HCT116 (cell line): ENCODE results near the gene LRP11. TPM values are rescaled to one million over a fixed set of nuclear protein-coding genes. Genes with fewer than 3 reads are reported as not detected.
A peak's percentile ranks its signal among the peaks of the same experiment; 100 is the strongest.

Experiments
- ATAC-seq: fragments of 200-7000 bp; cut with Tn5 transposase; 2 replicates; pipeline ENCODE4 v1.9.1; 2020; ENCODE audit warnings: mild to moderate bottlenecking, moderate library complexity
- BruUV-seq: library from RNA; stranded (reverse); fragments of 400-500 nt; replicated peaks from 2 replicates; lab custom pipeline; 2021; lab: Mats Ljungman, UMichigan
- CTCF ChIA-PET: fragments of 300-600 bp; sonication (Branson Sonifier 250); formaldehyde crosslinking; loops from one replicate; lab custom pipeline; 2021; ENCODE audit warnings: antibody characterized with exemption; lab: Charles Lee
- POLR2A ChIA-PET: fragments of 300-600, 350-600 bp; sonication (Branson Sonifier 250); formaldehyde crosslinking; loops from one replicate; lab custom pipeline; 2021; ENCODE audit warnings: antibody characterized with exemption; lab: Charles Lee
- RAD21 ChIA-PET, 2 experiments: fragments of 300-600 bp; sonication (Branson Sonifier 250); formaldehyde crosslinking; loops; one replicate each; lab custom pipeline; 2023; ENCODE audit warnings: low total read pairs in 2 of 2; ENCODE audit not compliant: uncharacterized antibody in 2 of 2, unreplicated experiment in 2 of 2, low non-redundant PET in 1 of 2; lab: Charles Lee
- DNase-seq: peaks from one replicate; pipeline ENCODE4 v3.0.0-alpha.2; 2010; ENCODE audit warnings: low read depth, low spot score
- H2AFZ ChIP-seq: fragments of 200-600 bp; shearing (Covaris generic), sonication (generic); 2 replicates; pipeline ENCODE4 v1.6.1; 2017; ENCODE audit warnings: low read depth, mixed run types, mixed read lengths, antibody characterized with exemption, low read length; ENCODE audit not compliant: poor library complexity, severe bottlenecking
- H3K27ac ChIP-seq: 2 replicates; pipeline ENCODE4 v1.5.1; 2012; ENCODE audit warnings: low read depth, low read length
- H3K27me3 ChIP-seq: fragments of 200-600 bp; sonication (generic); 2 replicates; pipeline ENCODE4 v1.6.1; 2016; ENCODE audit warnings: mixed run types, low read length, mixed read lengths; ENCODE audit not compliant: insufficient read depth
- H3K36me3 ChIP-seq, 2 experiments: fragments of 200-500 bp in 1 of 2; fragments of 200-600 bp in 1 of 2; sonication (Bioruptor generic) in 1 of 2; sonication (generic) in 1 of 2; 2 replicates each; pipeline versions ENCODE4 v1.5.1 to v1.6.1; 2014 to 2016; ENCODE audit warnings: low read length in 2 of 2, inconsistent platforms in 1 of 2, mixed read lengths in 1 of 2, mixed run types in 1 of 2; ENCODE audit not compliant: insufficient read depth in 2 of 2, control insufficient read depth in 1 of 2
- H3K4me1 ChIP-seq, 2 experiments: fragments of 200-600 bp in 1 of 2; sonication (generic) in 1 of 2; 2 replicates each; pipeline versions ENCODE4 v1.5.1 to v1.6.1; 2012 to 2017; ENCODE audit warnings: low read length in 2 of 2, inconsistent platforms in 1 of 2, mild to moderate bottlenecking in 1 of 2, mixed read lengths in 1 of 2, mixed run types in 1 of 2, moderate library complexity in 1 of 2; ENCODE audit not compliant: insufficient read depth in 2 of 2, control insufficient read depth in 1 of 2
- H3K4me2 ChIP-seq: fragments of 200-600 bp; sonication (generic); 2 replicates; pipeline ENCODE4 v1.6.1; 2017; ENCODE audit warnings: mixed run types, low read length, mixed read lengths
- H3K4me3 ChIP-seq, 2 experiments: fragments of 200-600 bp in 1 of 2; sonication (generic) in 1 of 2; replicated peaks in 1 of 2; 2 replicates each; pipeline ENCODE4 v1.5.1; 2011 to 2016; ENCODE audit warnings: low read length in 2 of 2, control low read depth in 1 of 2, low read depth in 1 of 2, mild to moderate bottlenecking in 1 of 2, mixed read lengths in 1 of 2, mixed run types in 1 of 2
- H3K79me2 ChIP-seq: fragments of 200-600 bp; sonication (generic); 2 replicates; pipeline ENCODE4 v1.6.1; 2017; ENCODE audit warnings: mild to moderate bottlenecking, mixed run types, low read length, moderate library complexity, mixed read lengths; ENCODE audit not compliant: insufficient read depth
- H3K9ac ChIP-seq: fragments of 200-600 bp; sonication (generic); 2 replicates; pipeline ENCODE4 v1.6.1; 2016; ENCODE audit warnings: low read length, mixed read lengths
- H3K9me2 ChIP-seq: fragments of 200-600 bp; sonication (generic), shearing (Covaris generic); 2 replicates; pipeline ENCODE4 v1.6.1; 2017; ENCODE audit warnings: mixed run types, mild to moderate bottlenecking, moderate library complexity; ENCODE audit not compliant: insufficient read depth
- H3K9me3 ChIP-seq, 2 experiments: fragments of 200-500 bp in 1 of 2; fragments of 200-600 bp in 1 of 2; sonication (Bioruptor generic) in 1 of 2; sonication (generic) in 1 of 2; 2 replicates each; pipeline ENCODE4 v1.6.1; 2014 to 2017; ENCODE audit warnings: low read length in 2 of 2, mixed read lengths in 2 of 2, inconsistent platforms in 1 of 2, low read depth in 1 of 2, mild to moderate bottlenecking in 1 of 2, mixed run types in 1 of 2, moderate library complexity in 1 of 2; ENCODE audit not compliant: control insufficient read depth in 1 of 2, insufficient read depth in 1 of 2
- H4K20me1 ChIP-seq: fragments of 200-600 bp; sonication (generic), shearing (Covaris generic); 2 replicates; pipeline ENCODE4 v1.6.1; 2017; ENCODE audit warnings: mixed run types, mild to moderate bottlenecking, moderate library complexity; ENCODE audit not compliant: insufficient read depth
- ATF3 ChIP-seq: IDR thresholded peaks from 2 replicates; pipeline ENCODE4 v1.6.1; 2012
- CTCF ChIP-seq, 3 experiments: fragments of 200-600 bp in 1 of 3; sonication (generic) in 1 of 3; IDR thresholded peaks in 2 of 3; conservative IDR thresholded peaks in 1 of 3; 2 replicates each; pipeline ENCODE4 v1.5.1; 2012 to 2017; ENCODE audit warnings: low read depth in 2 of 3, low read length in 2 of 3, antibody characterized with exemption in 1 of 3, borderline replicate concordance in 1 of 3, control low read depth in 1 of 3, mild to moderate bottlenecking in 1 of 3, mixed read lengths in 1 of 3, mixed run types in 1 of 3, moderate library complexity in 1 of 3; ENCODE audit not compliant: insufficient read depth in 1 of 3
- EGR1 ChIP-seq: IDR thresholded peaks from 2 replicates; pipeline ENCODE4 v1.6.1; 2012; ENCODE audit warnings: low read depth
- ELF1 ChIP-seq: IDR thresholded peaks from 2 replicates; pipeline ENCODE4 v1.6.1; 2012; ENCODE audit warnings: low read depth, borderline replicate concordance
- EZH2phosphoT487 ChIP-seq: fragments of 200-600 bp; IDR thresholded peaks from 2 replicates; pipeline ENCODE4 v1.6.1; 2018; ENCODE audit warnings: antibody characterized with exemption, borderline replicate concordance
- MAX ChIP-seq: IDR thresholded peaks from 2 replicates; pipeline ENCODE4 v1.6.1; 2012
- POLR2AphosphoS5 ChIP-seq: IDR thresholded peaks from 2 replicates; pipeline ENCODE4 v1.6.1; 2011; ENCODE audit warnings: mild to moderate bottlenecking, low read depth, low read length, moderate library complexity
- REST ChIP-seq: IDR thresholded peaks from 2 replicates; pipeline ENCODE4 v1.6.1; 2012; ENCODE audit warnings: low read depth
- SIN3A ChIP-seq: IDR thresholded peaks from 2 replicates; pipeline ENCODE4 v1.6.1; 2012; ENCODE audit warnings: low read depth
- TCF7L2 ChIP-seq: IDR thresholded peaks from 2 replicates; pipeline ENCODE4 v1.7.0; 2011; ENCODE audit warnings: borderline replicate concordance, inconsistent platforms; ENCODE audit not compliant: insufficient read depth, insufficient read length; ENCODE audit errors: extremely low read depth
- ZNF274 ChIP-seq: fragments of 200-500 bp; sonication (Bioruptor generic); IDR thresholded peaks from 2 replicates; pipeline ENCODE4 v1.6.1; 2014; ENCODE audit warnings: mild to moderate bottlenecking, low read depth, low read length, inconsistent platforms
- intact Hi-C: fragments of 100-400 bp; cut with micrococcal nuclease; formaldehyde crosslinking; loops from 2 replicates; pipeline ENCODE4 v1.10.0; 2022
- total RNA-seq: library from RNA; stranded (reverse); gene quantifications from one replicate; pipeline ENCODE4 v1.2.1, GENCODE V29; 2021; ENCODE audit not compliant: unreplicated experiment

Gene LRP11
- total RNA-seq, 1 experiment from 2014 or later, result 27.8 TPM

- TF ChIP-seq REST, result no peak
- TF ChIP-seq ATF3, result no peak
- TF ChIP-seq, all 23 proteins: peak for 6
Measured at GRCh38 chr6:149846321-149846720, 17.8 kb downstream of the LRP11 start (continued).

- Histone ChIP-seq H3K4me3 (no peak overlapping the region), H3K79me2 (no peaks in the 10 kb centered on the region), H3K4me2 (peak overlapping the region; percentile 75), H3K36me3 (no peaks in the 10 kb centered on the region), H3K27ac (no peak overlapping the region), H3K9me3 (no peaks in the 10 kb centered on the region), H2AFZ (no peak overlapping the region), H3K9me2 (no peaks in the 10 kb centered on the region), H3K27me3 (no peaks in the 10 kb centered on the region), H4K20me1 (no peaks in the 10 kb centered on the region), H3K4me1 (peaks cover 39 to 54% of the 10 kb centered on the region in 2 experiments), H3K9ac (peak overlapping the region; percentile 39; the same call in 1 of the 2 replicates)
- ATAC-seq (no peak), DNase-seq (no peak)
- ChIA-PET CTCF (interaction anchor here (3.0 kb wide), 1 partner anchor 10 kb away, joined by 13 read pairs; no protein-coding TSS in a partner anchor), POLR2A (interaction anchor here (0.8 kb wide), 1 partner anchor 15 kb away, joined by 3 read pairs; no protein-coding TSS in a partner anchor), RAD21 (no interaction called here)
- BruUV-seq, result no TSS peak
- intact Hi-C loops, result loop anchor here (10.0 kb wide), 1 partner anchor 969 kb away; no protein-coding TSS in a partner anchor
- no peak for TF ChIP-seq ZNF274
- no peak for TF ChIP-seq EGR1
- no peak for TF ChIP-seq TCF7L2
- no peak for TF ChIP-seq REST
- no peak for TF ChIP-seq EZH2phosphoT487
- no peak for TF ChIP-seq SIN3A
- TF ChIP-seq MAX, result no peak
- no peak for TF ChIP-seq CTCF (IDR thresholded peaks at IDR 0.05 in 2 of 3, conservative IDR thresholded peaks at IDR 0.05 in 1 of 3; ENCODE audit: borderline replicate concordance in 1 of 3, insufficient read depth in 1 of 3, low read depth in 2 of 3, low read length in 2 of 3)
- TF ChIP-seq ELF1, result no peak
- no peak for TF ChIP-seq POLR2AphosphoS5
- no peak for TF ChIP-seq ATF3
Measured at GRCh38 chr6:149845549-149845948, 18.6 kb downstream of the LRP11 start.
